ENCODE measurements around the gene SLC10A7.

DNA sequence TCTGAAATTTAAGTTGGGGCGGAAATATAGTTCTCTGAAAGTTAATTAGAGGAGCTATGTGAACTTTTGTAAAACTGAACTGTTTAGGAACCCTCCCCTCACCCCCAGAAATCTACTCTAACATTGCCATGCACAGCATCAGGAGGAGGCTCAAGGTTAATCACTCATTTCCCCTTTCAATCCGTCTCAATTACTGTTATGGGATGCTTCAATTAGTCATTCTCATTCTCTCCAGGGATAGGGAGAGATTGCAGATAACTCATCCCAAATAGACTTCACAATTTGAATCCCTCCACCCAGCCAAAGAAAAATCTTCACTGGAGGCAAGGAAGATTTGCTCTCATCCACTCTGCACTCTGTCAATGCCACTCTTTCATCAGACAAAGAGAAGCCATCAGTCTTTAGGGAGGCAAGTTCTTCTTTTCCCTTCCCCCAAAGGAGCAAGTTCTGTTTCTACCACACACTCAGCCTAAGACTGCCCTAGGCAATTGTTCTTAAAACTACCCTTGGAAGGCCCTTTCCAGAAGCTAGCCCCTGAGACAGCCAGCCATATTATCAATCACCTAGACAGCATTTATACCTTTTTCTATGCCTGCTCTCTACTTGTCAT is 140.4 kb downstream of the SLC10A7 start:
- TF ChIP-seq MYC (IDR thresholded peaks at IDR 0.05; ENCODE audit: low read depth, low read length) (no peak), POLR2A (IDR thresholded peaks at IDR 0.05; ENCODE audit: extremely low read depth, insufficient read length) (no peak)
- TF ChIP-seq, protein P1, sequence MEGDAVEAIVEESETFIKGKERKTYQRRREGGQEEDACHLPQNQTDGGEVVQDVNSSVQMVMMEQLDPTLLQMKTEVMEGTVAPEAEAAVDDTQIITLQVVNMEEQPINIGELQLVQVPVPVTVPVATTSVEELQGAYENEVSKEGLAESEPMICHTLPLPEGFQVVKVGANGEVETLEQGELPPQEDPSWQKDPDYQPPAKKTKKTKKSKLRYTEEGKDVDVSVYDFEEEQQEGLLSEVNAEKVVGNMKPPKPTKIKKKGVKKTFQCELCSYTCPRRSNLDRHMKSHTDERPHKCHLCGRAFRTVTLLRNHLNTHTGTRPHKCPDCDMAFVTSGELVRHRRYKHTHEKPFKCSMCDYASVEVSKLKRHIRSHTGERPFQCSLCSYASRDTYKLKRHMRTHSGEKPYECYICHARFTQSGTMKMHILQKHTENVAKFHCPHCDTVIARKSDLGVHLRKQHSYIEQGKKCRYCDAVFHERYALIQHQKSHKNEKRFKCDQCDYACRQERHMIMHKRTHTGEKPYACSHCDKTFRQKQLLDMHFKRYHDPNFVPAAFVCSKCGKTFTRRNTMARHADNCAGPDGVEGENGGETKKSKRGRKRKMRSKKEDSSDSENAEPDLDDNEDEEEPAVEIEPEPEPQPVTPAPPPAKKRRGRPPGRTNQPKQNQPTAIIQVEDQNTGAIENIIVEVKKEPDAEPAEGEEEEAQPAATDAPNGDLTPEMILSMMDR (IDR thresholded peaks at IDR 0.05; ENCODE audit: low read depth, low read length): no peak
